Endodermal cell (in vitro differentiated cells): ENCODE measurements around the gene KRTCAP2. TPM values are rescaled to one million over a fixed set of nuclear protein-coding genes. Genes with fewer than 3 reads are reported as not detected.

Source experiments
- DNase-seq: peaks from one replicate; pipeline ENCODE4 v3.0.0-alpha.2; 2017
- H3K27ac ChIP-seq: 2 replicates; pipeline ENCODE4 v1.5.1; 2013; ENCODE audit warnings: mild to moderate bottlenecking, low read depth, low read length, moderate library complexity
- H3K27me3 ChIP-seq: 2 replicates; pipeline ENCODE4 v1.6.1; 2013; ENCODE audit warnings: mild to moderate bottlenecking, low read length, moderate library complexity; ENCODE audit not compliant: insufficient read depth, control insufficient read depth, poor library complexity, severe bottlenecking
- H3K36me3 ChIP-seq: 2 replicates; pipeline ENCODE4 v1.7.0; 2013; ENCODE audit warnings: mild to moderate bottlenecking, low read length, moderate library complexity; ENCODE audit not compliant: control insufficient read depth, insufficient read depth
- H3K4me1 ChIP-seq: one replicate; pipeline ENCODE4 v1.7.0; 2013; ENCODE audit warnings: low read length; ENCODE audit not compliant: control insufficient read depth, insufficient read depth
- H3K4me3 ChIP-seq: 2 replicates; pipeline ENCODE4 v1.5.1; 2013; ENCODE audit warnings: mild to moderate bottlenecking, low read length, moderate library complexity
- H3K9ac ChIP-seq: 2 replicates; pipeline ENCODE4 v1.6.1; 2013; ENCODE audit warnings: mild to moderate bottlenecking, low read length, moderate library complexity; ENCODE audit not compliant: poor library complexity, severe bottlenecking; ENCODE audit errors: extremely low read depth
- H3K9me3 ChIP-seq: 2 replicates; pipeline ENCODE4 v1.6.1; 2013; ENCODE audit warnings: mild to moderate bottlenecking, low read length, moderate library complexity; ENCODE audit not compliant: control insufficient read depth
- H3K27ac Mint-ChIP-seq: 2 replicates; pipeline ENCODE4 v1.8.0; 2020; ENCODE audit warnings: mixed read lengths
- H3K27me3 Mint-ChIP-seq: 2 replicates; pipeline ENCODE4 v1.8.0; 2021; ENCODE audit warnings: mild to moderate bottlenecking, mixed read lengths; ENCODE audit not compliant: insufficient read depth
- H3K36me3 Mint-ChIP-seq: 2 replicates; pipeline ENCODE4 v1.8.0; 2020; ENCODE audit warnings: low read depth, mixed read lengths
- H3K4me1 Mint-ChIP-seq: 2 replicates; pipeline ENCODE4 v1.8.0; 2020; ENCODE audit warnings: mixed read lengths
- H3K4me3 Mint-ChIP-seq: 2 replicates; pipeline ENCODE4 v1.8.0; 2020; ENCODE audit warnings: mild to moderate bottlenecking, moderate library complexity, mixed read lengths
- H3K9me3 Mint-ChIP-seq: 2 replicates; pipeline ENCODE4 v1.8.0; 2020; ENCODE audit warnings: mild to moderate bottlenecking, mixed read lengths
- CTCF ChIP-seq: fragments of 200-600 bp; sonication (generic); conservative IDR thresholded peaks from 2 replicates; pipeline ENCODE4 v1.5.0; 2021; ENCODE audit warnings: antibody characterized with exemption, mild to moderate bottlenecking
- WGBS, 2 experiments: methylation state at CpG; one replicate each; pipeline versions ENCODE4 v1.1.5 to v1.1.7; 2013; ENCODE audit warnings: missing lambda C conversion rate in 2 of 2, mixed read lengths in 1 of 2; ENCODE audit not compliant: insufficient coverage in 1 of 2, insufficient read length in 1 of 2; 5-methylcytosine and 5-hydroxymethylcytosine counted together
- total RNA-seq, 2 donors: library from RNA; stranded (reverse); fragmentation: NEBNext Ultra II Directional in 1 of 2; extraction: Animal tissue kit (Norgen Biotek cat#: 25700) in 1 of 2; gene quantifications; 2 replicates in 1 of 2; 3 replicates in 1 of 2; pipeline ENCODE4 v1.2.1, GENCODE V29; 2021

KRTCAP2 gene
- total RNA-seq, 2 donors from 2014 or later, result 143 to 152 TPM

GRCh38 chr1:155176544-155177071 lies 3.5 kb upstream of the KRTCAP2 start:
- Mint-ChIP-seq H3K4me1 (peaks cover 14% of the 10 kb centered on the region), H3K4me3 (no peak overlapping the region), H3K9me3 (no peaks in the 10 kb centered on the region), H3K36me3 (peaks cover 7% of the 10 kb centered on the region), H3K27ac (no peak overlapping the region), H3K27me3 (peaks cover 15% of the 10 kb centered on the region)
- no peak overlapping the region for H3K4me3 ChIP-seq
- no peaks in the 10 kb centered on the region for H3K4me1 ChIP-seq
- no peak overlapping the region for H3K27ac ChIP-seq
- H3K27me3 ChIP-seq, result no peaks in the 10 kb centered on the region
- DNase-seq, result peak; percentile 91
- H3K36me3 ChIP-seq, result peaks cover 17% of the 10 kb centered on the region
- no peak overlapping the region for H3K9ac ChIP-seq
- no peaks in the 10 kb centered on the region for H3K9me3 ChIP-seq
- 79 to 81% methylated on average over 7 to 8 of the region's 8 CpGs for WGBS, 2 experiments
- peak; percentile 90 for TF ChIP-seq CTCF

- H3K9ac ChIP-seq, result no peak overlapping the region
- H3K36me3 Mint-ChIP-seq, result peaks cover 9% of the 10 kb centered on the region
- H3K27ac Mint-ChIP-seq, result no peak overlapping the region
- TF ChIP-seq CTCF, result no peak
- no peaks in the 10 kb centered on the region for H3K9me3 ChIP-seq
- peaks cover 17% of the 10 kb centered on the region for H3K36me3 ChIP-seq
- no peaks in the 10 kb centered on the region for H3K4me1 ChIP-seq
- 84 to 93% methylated on average over 3 to 9 of the region's 9 CpGs for WGBS, 2 experiments
- no peak overlapping the region for H3K4me3 ChIP-seq
- peak; percentile 46 for DNase-seq
- no peak overlapping the region for H3K27ac ChIP-seq
- no peak overlapping the region for H3K4me3 Mint-ChIP-seq
- H3K4me1 Mint-ChIP-seq, result peaks cover 14% of the 10 kb centered on the region
- no peaks in the 10 kb centered on the region for H3K9me3 Mint-ChIP-seq
- H3K27me3 ChIP-seq, result no peaks in the 10 kb centered on the region
- H3K27me3 Mint-ChIP-seq, result peaks cover 15% of the 10 kb centered on the region
Measured at GRCh38 chr1:155175927-155176371, 2.8 kb upstream of the KRTCAP2 start.

GRCh38 chr1:155175281-155175926 lies 2.3 kb upstream of the KRTCAP2 start:
- no peak for TF ChIP-seq CTCF
- Histone ChIP-seq H3K9ac (no peak overlapping the region), H3K27me3 (no peaks in the 10 kb centered on the region), H3K4me1 (no peaks in the 10 kb centered on the region), H3K4me3 (peak overlapping the region; percentile 94), H3K36me3 (peaks cover 21% of the 10 kb centered on the region), H3K27ac (no peak overlapping the region), H3K9me3 (no peaks in the 10 kb centered on the region)
- peak; percentile 50 for DNase-seq
- Mint-ChIP-seq H3K4me1 (peaks cover 14% of the 10 kb centered on the region), H3K9me3 (no peaks in the 10 kb centered on the region), H3K27me3 (peaks cover 15% of the 10 kb centered on the region), H3K4me3 (peak overlapping the region; percentile 97), H3K27ac (no peak overlapping the region), H3K36me3 (peaks cover 10% of the 10 kb centered on the region)
- WGBS, 2 experiments, result 80 to 91% methylated on average over 6 to 12 of the region's 12 CpGs
